Hepatocyte (in vitro differentiated cells): ENCODE data around the gene SLC15A2. TPM values are rescaled to one million over a fixed set of nuclear protein-coding genes. Genes with fewer than 3 reads are reported as not detected.

Experiments used
- DNase-seq: peaks from one replicate; pipeline ENCODE4 v3.0.0-alpha.2; 2016; ENCODE audit warnings: low spot score
- H2AFZ ChIP-seq: fragments of 200-600 bp; sonication (generic); 2 replicates; pipeline ENCODE4 v1.6.0; 2016; ENCODE audit warnings: antibody characterized with exemption, mild to moderate bottlenecking
- H3K27ac ChIP-seq: fragments of 200-600 bp; sonication (generic); 2 replicates; pipeline ENCODE4 v1.5.1; 2016; ENCODE audit warnings: mild to moderate bottlenecking
- H3K27me3 ChIP-seq: fragments of 200-600 bp; sonication (generic); 2 replicates; pipeline ENCODE4 v1.6.1; 2016
- H3K36me3 ChIP-seq: fragments of 200-600 bp; sonication (generic); replicated peaks from 2 replicates; pipeline ENCODE4 v1.5.1; 2016; ENCODE audit warnings: low read depth; ENCODE audit not compliant: insufficient read depth
- H3K4me1 ChIP-seq: fragments of 200-600 bp; sonication (generic); 2 replicates; pipeline ENCODE4 v1.5.1; 2016; ENCODE audit warnings: mild to moderate bottlenecking, moderate library complexity; ENCODE audit not compliant: insufficient read depth
- H3K4me2 ChIP-seq: fragments of 200-600 bp; sonication (generic); 2 replicates; pipeline ENCODE4 v1.6.0; 2016
- H3K4me3 ChIP-seq: fragments of 200-600 bp; sonication (generic); 2 replicates; pipeline ENCODE4 v1.5.1; 2016; ENCODE audit warnings: mild to moderate bottlenecking
- H3K79me2 ChIP-seq: fragments of 200-600 bp; sonication (generic); 2 replicates; pipeline ENCODE4 v1.6.0; 2017; ENCODE audit warnings: mild to moderate bottlenecking
- H3K9me2 ChIP-seq: fragments of 200-600 bp; sonication (generic); replicated peaks from 2 replicates; pipeline ENCODE4 v1.6.0; 2017; ENCODE audit warnings: mild to moderate bottlenecking; ENCODE audit not compliant: insufficient read depth
- H3K9me3 ChIP-seq: fragments of 200-600 bp; sonication (generic); 2 replicates; pipeline ENCODE4 v1.5.1; 2016; ENCODE audit warnings: low read depth, mild to moderate bottlenecking
- H4K20me1 ChIP-seq: fragments of 200-600 bp; sonication (generic); 2 replicates; pipeline ENCODE4 v1.6.0; 2016; ENCODE audit warnings: mild to moderate bottlenecking; ENCODE audit not compliant: insufficient read depth, poor library complexity, severe bottlenecking
- CTCF ChIP-seq: fragments of 200-600 bp; sonication (generic); IDR thresholded peaks from 2 replicates; pipeline ENCODE4 v1.5.1; 2016; ENCODE audit warnings: antibody characterized with exemption, mild to moderate bottlenecking; ENCODE audit not compliant: poor library complexity
- EZH2 ChIP-seq: fragments of 200-600 bp; sonication (generic); IDR thresholded peaks from 2 replicates; pipeline ENCODE4 v1.6.1; 2016; ENCODE audit warnings: antibody characterized with exemption, mild to moderate bottlenecking, borderline replicate concordance
- EZH2phosphoT487 ChIP-seq: fragments of 200-600 bp; sonication (generic); IDR thresholded peaks from one replicate; pipeline ENCODE4 v1.6.1; 2018; ENCODE audit warnings: antibody characterized with exemption, mild to moderate bottlenecking, low read depth, moderate library complexity; ENCODE audit not compliant: unreplicated experiment, severe bottlenecking
- whole genome bisulfite sequencing: methylation state at CpG from one replicate; pipeline ENCODE4 v1.1.6; 2016; ENCODE audit warnings: low lambda C conversion rate; ENCODE audit errors: missing lambda C conversion rate; 5-methylcytosine and 5-hydroxymethylcytosine counted together
- polyA plus RNA-seq: library from polyadenylated mRNA; unstranded; fragments of >200 nt; fragmentation: Nextera tagmentation; extraction: Ambion mirVana; gene quantifications from 2 replicates; pipeline ENCODE4 v1.2.1, GENCODE V29; 2016
- total RNA-seq: library from RNA; depleted of rRNA; stranded (reverse); fragments of >200 nt; gene quantifications from 2 replicates; pipeline ENCODE4 v1.2.3, GENCODE V29; 2014

SLC15A2 gene
- total and polyA plus RNA-seq, 2 experiments from 2014 or later = 5.4 to 11.2 TPM

- Histone ChIP-seq H3K4me3 (no peak overlapping the region), H4K20me1 (no peaks in the 10 kb centered on the region), H3K9me2 (no peaks in the 10 kb centered on the region), H3K4me1 (peaks cover 4% of the 10 kb centered on the region), H2AFZ (no peak overlapping the region), H3K27ac (no peak overlapping the region), H3K79me2 (no peaks in the 10 kb centered on the region), H3K36me3 (no peaks in the 10 kb centered on the region), H3K27me3 (no peaks in the 10 kb centered on the region), H3K4me2 (no peak overlapping the region), H3K9me3 (no peaks in the 10 kb centered on the region)
- no peak for TF ChIP-seq EZH2phosphoT487
- TF ChIP-seq CTCF = no peak
- no peak for TF ChIP-seq EZH2
- DNase-seq = no peak
- WGBS = 94% methylated on average over 30 of the region's 31 CpGs
These were observed 98.7 kb downstream of the SLC15A2 start for GRCh38 chr3:121992601-121993560.

Other genes with a start within 250 kb of the SLC15A2 start
- 1.3 TPM in 2 replicates for gene HCLS1, start 233.5 kb upstream of the SLC15A2 start, total RNA-seq
- gene HCLS1, start 233.5 kb upstream of the SLC15A2 start, polyA plus RNA-seq = 1.1 TPM in 1 of 2 replicates, not detected in the other
- gene GOLGB1, start 144.7 kb upstream of the SLC15A2 start, total RNA-seq = 54.5 and 70.2 TPM in 2 replicates
- gene GOLGB1, start 144.7 kb upstream of the SLC15A2 start, polyA plus RNA-seq = 40.2 and 55.8 TPM in 2 replicates
- 21.8 and 24.1 TPM in 2 replicates for gene IQCB1, start 59.3 kb upstream of the SLC15A2 start, total RNA-seq
- gene IQCB1, start 59.3 kb upstream of the SLC15A2 start, polyA plus RNA-seq = 14.4 and 23.0 TPM in 2 replicates
- gene EAF2, start 59.2 kb upstream of the SLC15A2 start, total RNA-seq = 3.6 and 7.4 TPM in 2 replicates
- gene EAF2, start 59.2 kb upstream of the SLC15A2 start, polyA plus RNA-seq = 6.0 and 9.7 TPM in 2 replicates
- 1.5 and 2.0 TPM in 2 replicates for gene ILDR1, start 127.8 kb downstream of the SLC15A2 start, total RNA-seq
- gene ILDR1, start 127.8 kb downstream of the SLC15A2 start, polyA plus RNA-seq = 1.8 and 2.3 TPM in 2 replicates
- 0.56 TPM in 1 of 2 replicates, not detected in the other for gene CD86, start 161.0 kb downstream of the SLC15A2 start, total RNA-seq
- gene CD86, start 161.0 kb downstream of the SLC15A2 start, polyA plus RNA-seq = 0.13 TPM in 1 of 2 replicates, not detected in the other